ENCODE results near the gene RHPN2. TPM values are rescaled to one million over a fixed set of nuclear protein-coding genes. Genes with fewer than 3 reads are reported as not detected.
A peak's percentile ranks its signal among the peaks of the same experiment; 100 is the strongest.

Gene RHPN2
- total and polyA plus RNA-seq, 2 of the 13 experiments (the other 11 are each of a cell fraction or from before 2014, with no cell fraction given): 20.3 to 48.0 TPM

DNA sequence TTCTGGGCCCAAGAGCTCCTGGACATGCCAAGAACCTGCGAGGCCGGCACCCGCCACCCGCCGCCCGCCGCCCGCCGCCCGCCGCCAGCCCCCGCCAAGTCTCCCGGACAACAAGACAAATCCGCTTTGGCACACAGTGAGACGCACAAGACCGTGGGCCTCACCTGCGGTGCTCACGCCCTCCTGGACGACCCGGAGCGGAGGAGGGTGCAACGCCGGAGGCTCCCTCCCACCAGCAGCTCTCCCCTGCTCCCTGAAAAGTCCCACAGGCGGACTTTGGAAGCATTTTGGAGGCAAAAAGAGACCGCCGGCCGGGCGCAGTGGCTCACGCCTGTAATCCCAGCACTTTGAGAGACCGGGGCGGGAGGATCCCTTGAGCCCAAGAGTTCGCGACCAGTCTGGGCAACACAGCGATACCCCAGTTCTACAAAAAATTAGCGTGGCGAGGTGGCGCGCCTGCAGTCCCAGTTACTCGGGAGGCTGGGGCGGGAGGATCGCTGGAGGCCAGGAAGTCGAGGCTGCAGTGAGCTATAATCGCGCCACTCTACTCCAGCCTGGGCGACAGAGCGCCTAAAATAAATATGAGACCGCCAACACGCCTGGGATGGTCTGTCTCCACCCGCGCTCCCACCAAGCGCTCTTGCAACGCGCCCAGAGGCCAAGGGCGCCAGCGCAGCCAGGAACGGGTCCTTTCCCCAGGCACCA lies 783 bp downstream of the RHPN2 start (continued):
- TF ChIP-seq CCAR2 (optimal IDR thresholded peaks at IDR 0.05; ENCODE audit: low read depth, low read length) (no peak), ZNF205 (CRISPR knock-in tag; IDR thresholded peaks at IDR 0.05) (no peak), ZNF326 (CRISPR knock-in tag; IDR thresholded peaks at IDR 0.05; ENCODE audit: borderline replicate concordance) (no peak), SIX1 (CRISPR knock-in tag; IDR thresholded peaks at IDR 0.05; ENCODE audit: borderline replicate concordance) (no peak), ZNF354B (CRISPR knock-in tag; IDR thresholded peaks at IDR 0.05) (no peak), ZFP62 (CRISPR knock-in tag; IDR thresholded peaks at IDR 0.05) (no peak), CC2D1A (CRISPR knock-in tag; IDR thresholded peaks at IDR 0.05) (no peak), ZNF616 (CRISPR knock-in tag; IDR thresholded peaks at IDR 0.05; ENCODE audit: low read depth) (no peak), GATAD2A (CRISPR knock-in tag; IDR thresholded peaks at IDR 0.05) (no peak), ZNF143 (CRISPR knock-in tag; IDR thresholded peaks at IDR 0.05) (no peak), PCBP1 (IDR thresholded peaks at IDR 0.05; ENCODE audit: borderline replicate concordance, low read depth, low read length) (0 out of 2 replicates have a peak, but pooled peaks have one; percentile 40), ZNF549 (CRISPR knock-in tag; IDR thresholded peaks at IDR 0.05) (no peak), RXRA (CRISPR knock-in tag; IDR thresholded peaks at IDR 0.05) (no peak), BHLHE40 (IDR thresholded peaks at IDR 0.05; ENCODE audit: low read length) (no peak), TOPORS (CRISPR knock-in tag; IDR thresholded peaks at IDR 0.05) (no peak), MBD4 (IDR thresholded peaks at IDR 0.05; ENCODE audit: borderline replicate concordance, low read length) (no peak), TSC22D2 (CRISPR knock-in tag; IDR thresholded peaks at IDR 0.05; ENCODE audit: borderline replicate concordance) (no peak), ATF7-NPFF (CRISPR knock-in tag; IDR thresholded peaks at IDR 0.05; ENCODE audit: low read depth) (no peak), CCDC6 (CRISPR knock-in tag; IDR thresholded peaks at IDR 0.05) (no peak), ZNF282 (IDR thresholded peaks at IDR 0.05; ENCODE audit: partially characterized antibody) (no peak), ZNF713 (CRISPR knock-in tag; IDR thresholded peaks at IDR 0.05) (no peak), NR2C2 (CRISPR knock-in tag; IDR thresholded peaks at IDR 0.05; ENCODE audit: borderline replicate concordance) (no peak), ZFP37 (CRISPR knock-in tag; IDR thresholded peaks at IDR 0.05; ENCODE audit: borderline replicate concordance) (no peak)
- TF ChIP-seq, protein P1, sequence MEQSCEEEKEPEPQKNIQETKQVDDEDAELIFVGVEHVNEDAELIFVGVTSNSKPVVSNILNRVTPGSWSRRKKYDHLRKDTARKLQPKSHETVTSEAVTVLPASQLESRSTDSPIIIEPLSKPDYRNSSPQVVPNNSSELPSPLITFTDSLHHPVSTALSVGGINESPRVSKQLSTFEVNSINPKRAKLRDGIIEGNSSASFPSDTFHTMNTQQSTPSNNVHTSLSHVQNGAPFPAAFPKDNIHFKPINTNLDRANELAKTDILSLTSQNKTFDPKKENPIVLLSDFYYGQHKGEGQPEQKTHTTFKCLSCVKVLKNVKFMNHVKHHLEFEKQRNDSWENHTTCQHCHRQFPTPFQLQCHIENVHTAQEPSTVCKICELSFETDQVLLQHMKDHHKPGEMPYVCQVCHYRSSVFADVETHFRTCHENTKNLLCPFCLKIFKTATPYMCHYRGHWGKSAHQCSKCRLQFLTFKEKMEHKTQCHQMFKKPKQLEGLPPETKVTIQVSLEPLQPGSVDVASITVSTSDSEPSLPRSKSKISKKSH (CRISPR knock-in tag; IDR thresholded peaks at IDR 0.05; ENCODE audit: borderline replicate concordance): peak; percentile 49; the same call in 1 of the 2 replicates
- TF ChIP-seq, protein P2, sequence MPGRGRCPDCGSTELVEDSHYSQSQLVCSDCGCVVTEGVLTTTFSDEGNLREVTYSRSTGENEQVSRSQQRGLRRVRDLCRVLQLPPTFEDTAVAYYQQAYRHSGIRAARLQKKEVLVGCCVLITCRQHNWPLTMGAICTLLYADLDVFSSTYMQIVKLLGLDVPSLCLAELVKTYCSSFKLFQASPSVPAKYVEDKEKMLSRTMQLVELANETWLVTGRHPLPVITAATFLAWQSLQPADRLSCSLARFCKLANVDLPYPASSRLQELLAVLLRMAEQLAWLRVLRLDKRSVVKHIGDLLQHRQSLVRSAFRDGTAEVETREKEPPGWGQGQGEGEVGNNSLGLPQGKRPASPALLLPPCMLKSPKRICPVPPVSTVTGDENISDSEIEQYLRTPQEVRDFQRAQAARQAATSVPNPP (CRISPR knock-in tag; IDR thresholded peaks at IDR 0.05): no peak
- TF ChIP-seq, protein P3, sequence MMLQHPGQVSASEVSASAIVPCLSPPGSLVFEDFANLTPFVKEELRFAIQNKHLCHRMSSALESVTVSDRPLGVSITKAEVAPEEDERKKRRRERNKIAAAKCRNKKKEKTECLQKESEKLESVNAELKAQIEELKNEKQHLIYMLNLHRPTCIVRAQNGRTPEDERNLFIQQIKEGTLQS (CRISPR knock-in tag; IDR thresholded peaks at IDR 0.05): no peak
- TF ChIP-seq, protein P4, sequence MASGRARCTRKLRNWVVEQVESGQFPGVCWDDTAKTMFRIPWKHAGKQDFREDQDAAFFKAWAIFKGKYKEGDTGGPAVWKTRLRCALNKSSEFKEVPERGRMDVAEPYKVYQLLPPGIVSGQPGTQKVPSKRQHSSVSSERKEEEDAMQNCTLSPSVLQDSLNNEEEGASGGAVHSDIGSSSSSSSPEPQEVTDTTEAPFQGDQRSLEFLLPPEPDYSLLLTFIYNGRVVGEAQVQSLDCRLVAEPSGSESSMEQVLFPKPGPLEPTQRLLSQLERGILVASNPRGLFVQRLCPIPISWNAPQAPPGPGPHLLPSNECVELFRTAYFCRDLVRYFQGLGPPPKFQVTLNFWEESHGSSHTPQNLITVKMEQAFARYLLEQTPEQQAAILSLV (CRISPR knock-in tag; IDR thresholded peaks at IDR 0.05; ENCODE audit: borderline replicate concordance): no peak
- TF ChIP-seq, protein P5, sequence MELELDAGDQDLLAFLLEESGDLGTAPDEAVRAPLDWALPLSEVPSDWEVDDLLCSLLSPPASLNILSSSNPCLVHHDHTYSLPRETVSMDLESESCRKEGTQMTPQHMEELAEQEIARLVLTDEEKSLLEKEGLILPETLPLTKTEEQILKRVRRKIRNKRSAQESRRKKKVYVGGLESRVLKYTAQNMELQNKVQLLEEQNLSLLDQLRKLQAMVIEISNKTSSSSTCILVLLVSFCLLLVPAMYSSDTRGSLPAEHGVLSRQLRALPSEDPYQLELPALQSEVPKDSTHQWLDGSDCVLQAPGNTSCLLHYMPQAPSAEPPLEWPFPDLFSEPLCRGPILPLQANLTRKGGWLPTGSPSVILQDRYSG (CRISPR knock-in tag; IDR thresholded peaks at IDR 0.05): no peak

All from HepG2 (cell line).